UCSD-AML1 (cell line): ENCODE results near the gene TMEM223.
"Not testable (repeated sequence)": the region's sequence is repeated elsewhere in the genome, so short reads cannot be mapped to it uniquely, and the experiment has no call there.

ENCODE experiments used
- DNase-seq: peaks from one replicate; lab custom pipeline; 2025; ENCODE audit not compliant: unreplicated experiment; lab: John Stamatoyannopoulos, UW

TMEM223 gene

DNA sequence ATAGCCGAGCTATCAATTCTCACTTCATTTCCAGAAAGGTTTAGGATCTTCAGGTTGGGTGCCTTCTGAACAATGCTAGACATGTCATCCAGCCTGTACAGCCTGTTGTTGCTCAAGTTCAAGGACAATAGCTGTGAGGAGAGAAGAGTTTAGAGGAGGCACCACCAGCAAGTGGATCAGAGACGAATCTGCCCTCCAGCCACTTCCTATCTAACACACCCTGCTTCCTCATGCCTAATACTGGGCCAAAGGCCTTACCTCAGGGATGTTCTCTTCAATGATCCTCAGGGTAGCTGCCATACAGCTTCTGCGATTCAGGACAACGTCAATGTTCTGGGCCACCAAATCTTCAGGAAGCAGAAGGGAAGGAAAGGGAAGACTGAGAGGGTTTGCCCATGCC is 9.3 kb upstream of the TMEM223 start:
- DNase-seq: no peak

- no peak for DNase-seq
Measured at GRCh38 chr11:62799486-62799885, 7.7 kb upstream of the TMEM223 start.

- DNase-seq: no peak
Measured at GRCh38 chr11:62796281-62796680, 4.5 kb upstream of the TMEM223 start.

- no peak for DNase-seq
Measured at GRCh38 chr11:62794201-62794775, 2.5 kb upstream of the TMEM223 start.

- DNase-seq: peak; percentile 36
Measured at GRCh38 chr11:62792202-62792575, 383 bp upstream of the TMEM223 start.

DNA sequence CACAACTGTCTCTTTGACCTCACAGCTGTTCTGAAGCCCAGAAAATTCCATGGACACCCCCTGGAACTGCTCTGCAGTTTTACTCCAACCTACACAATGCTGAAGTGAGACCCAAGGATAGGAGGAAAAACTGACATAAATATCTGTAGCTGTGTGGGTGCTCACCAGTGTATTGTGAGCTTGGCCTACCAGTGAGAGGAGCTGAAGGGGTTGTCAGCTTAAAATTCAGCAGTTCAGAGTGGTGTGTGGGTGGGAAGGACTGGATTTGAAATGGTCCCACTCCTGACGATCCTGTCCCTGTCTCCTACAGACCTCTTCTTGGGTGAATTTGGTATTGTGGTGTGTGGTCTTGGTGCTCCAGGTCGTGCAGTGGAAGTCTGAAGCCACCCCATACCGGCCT is 2.2 kb downstream of the TMEM223 start:
- DNase-seq: no peak

GRCh38 chr11:62788991-62789390 is 2.8 kb downstream of the TMEM223 start:
- no peak for DNase-seq

GRCh38 chr11:62787005-62787759 is 4.6 kb downstream of the TMEM223 start, which contains the start of gene TMEM179B:
Gene TMEM179B, plus strand, starts transcription at chr11:62787402. Its CDS starts 30 bp downstream, at chr11:62787432.
- peak; percentile 96 for DNase-seq

GRCh38 chr11:62786318-62787004 is 5.3 kb downstream of the TMEM223 start:
- DNase-seq: peak; percentile 88

GRCh38 chr11:62782753-62783152 is 9.1 kb downstream of the TMEM223 start:
- no peak for DNase-seq

GRCh38 chr11:62778441-62778840 is 13.4 kb downstream of the TMEM223 start:
- no peak for DNase-seq

DNA sequence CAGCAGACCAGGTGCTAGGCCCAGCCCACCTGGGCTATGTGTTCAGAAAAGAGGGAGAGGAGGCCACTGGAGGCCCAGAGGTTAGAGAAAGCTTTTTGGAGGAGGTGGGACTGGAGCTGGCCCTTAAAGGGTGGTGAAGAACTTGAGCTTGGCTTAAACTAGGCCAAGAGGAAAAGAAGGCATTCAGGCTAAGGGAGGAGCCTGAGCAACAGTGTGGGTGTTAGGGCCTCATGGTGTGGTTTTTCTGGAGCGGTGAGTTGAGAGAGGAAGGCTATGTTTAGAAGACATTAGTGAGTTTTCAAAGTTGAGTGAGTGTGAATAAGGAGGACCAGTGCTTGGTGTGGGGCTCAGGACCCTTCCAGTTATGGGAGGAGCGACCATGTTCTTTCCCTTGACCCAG is 14.4 kb downstream of the TMEM223 start:
- DNase-seq: no peak

- DNase-seq: no peak
Measured at GRCh38 chr11:62775646-62776045, 16.2 kb downstream of the TMEM223 start.

DNA sequence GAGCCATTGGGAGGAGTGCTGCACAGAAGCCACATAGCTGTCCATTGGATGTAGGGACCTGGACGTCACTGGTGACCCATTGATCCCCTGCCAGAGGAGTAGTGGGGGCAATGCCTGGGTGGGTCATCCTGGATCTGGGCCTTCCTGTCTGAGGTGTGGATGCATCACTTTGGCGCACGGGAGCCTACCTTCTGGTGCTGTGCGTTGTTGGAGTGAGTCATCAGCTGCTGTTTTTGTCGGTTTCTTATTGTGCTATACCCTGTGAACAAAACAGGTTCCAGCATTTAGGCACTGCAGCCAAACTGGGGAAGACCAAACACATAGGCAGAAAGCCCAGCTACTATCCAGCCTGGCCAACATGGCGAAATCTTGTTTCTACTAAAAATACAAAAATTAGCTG is 17.4 kb downstream of the TMEM223 start:
- no peak for DNase-seq

DNA sequence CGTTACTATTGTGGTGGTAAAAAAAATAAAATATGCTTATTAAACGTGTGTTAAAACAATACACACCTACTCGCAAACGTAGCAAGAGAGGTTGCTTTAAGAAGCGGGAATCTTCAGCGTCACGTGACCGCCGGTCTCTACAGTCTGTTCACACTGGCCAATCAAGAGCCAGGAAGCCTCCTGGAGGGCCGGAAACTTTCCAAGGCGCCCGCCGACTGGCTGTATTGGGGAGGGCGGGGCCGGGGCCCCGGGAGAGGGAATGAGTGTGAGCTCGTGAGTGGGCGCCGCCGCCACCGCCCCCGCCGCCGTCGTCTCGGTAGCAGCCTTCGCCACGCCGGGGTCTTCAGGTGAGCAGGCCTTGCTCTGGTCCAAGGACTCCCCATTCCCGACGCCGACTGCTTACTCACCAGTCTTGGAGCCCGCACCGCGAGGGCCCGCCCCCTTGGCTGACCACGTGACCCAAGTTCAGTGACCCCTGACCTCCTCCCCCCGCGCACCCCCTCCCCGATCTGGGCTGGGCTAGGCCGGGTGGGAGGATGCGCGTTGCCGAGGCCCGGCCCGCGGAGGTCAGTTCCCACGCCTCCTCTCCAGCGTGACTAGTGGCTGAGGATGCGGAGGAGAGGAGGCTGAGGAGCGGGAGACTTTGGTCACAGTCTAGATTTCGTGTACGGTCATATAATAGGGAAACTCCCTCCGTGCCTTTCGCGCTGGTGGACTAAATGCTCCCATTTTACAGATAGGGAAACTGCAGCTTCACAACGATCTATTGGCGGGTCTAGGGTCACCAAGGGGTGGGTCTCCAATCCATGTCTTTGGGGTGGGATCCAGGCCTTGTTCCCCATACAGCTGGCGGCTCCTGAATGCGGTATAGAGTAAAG is 20.4 kb downstream of the TMEM223 start, which contains the start of gene TAF6L:
Gene TAF6L (plus strand): TSS at position 253 of the 878 bp plus-strand sequence. CDS start 4,388 bp downstream, outside the sequence.
- peak; percentile 96 for DNase-seq

DNA sequence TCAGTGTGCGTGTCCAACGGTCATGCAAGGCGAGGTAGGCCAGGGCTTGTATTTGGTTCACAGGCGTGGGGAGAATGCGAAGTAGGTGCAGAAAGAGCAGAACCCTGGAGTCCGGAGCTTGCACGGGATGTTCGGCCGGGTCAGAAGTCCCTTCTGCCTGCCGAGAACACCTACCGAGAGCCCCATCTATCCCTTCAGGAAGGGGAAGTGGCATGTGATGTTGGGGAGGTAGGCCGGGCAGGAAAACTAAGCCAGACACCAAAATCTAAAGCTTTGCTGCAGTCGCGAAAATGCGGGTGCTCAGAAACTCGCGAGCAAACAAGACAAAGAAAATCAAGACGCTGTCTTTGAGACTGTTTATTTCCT is 21.0 kb downstream of the TMEM223 start:
- peak; percentile 63 for DNase-seq

DNA sequence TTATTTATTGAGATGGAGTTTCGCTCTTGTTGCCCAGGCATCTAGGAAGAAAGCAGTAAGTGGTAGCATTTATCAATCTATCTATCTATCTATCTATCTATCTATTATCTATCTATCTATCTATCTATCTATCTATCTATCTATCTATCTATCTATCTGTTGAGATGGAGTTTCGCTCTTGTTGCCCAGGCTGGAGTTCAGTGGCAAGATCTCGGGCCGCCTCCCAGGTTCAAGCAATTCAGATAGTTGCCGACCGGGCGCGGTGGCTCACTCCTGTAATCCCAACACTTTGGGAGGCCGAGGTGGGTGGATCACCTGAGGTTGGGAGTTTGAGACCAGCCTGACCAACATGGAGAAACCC is 31.0 kb downstream of the TMEM223 start:
- DNase-seq: not testable (repeated sequence)

GRCh38 chr11:62757846-62758788 is 33.7 kb downstream of the TMEM223 start:
- no peak for DNase-seq

- no peak for DNase-seq
Measured at GRCh38 chr11:62755086-62755615, 36.7 kb downstream of the TMEM223 start.
